HG03103 (cell line): Measurements from ENCODE around the gene ARHGAP26.
A peak's percentile ranks its signal among the peaks of the same experiment; 100 is the strongest.
"Not testable (repeated sequence)": the region's sequence is repeated elsewhere in the genome, so short reads cannot be mapped to it uniquely, and the experiment has no call there.

Source experiments
- ATAC-seq: cut with Tn5 transposase; IDR thresholded peaks from one replicate; pipeline ENCODE4 v1.9.1; 2021; ENCODE audit warnings: low read depth; ENCODE audit not compliant: unreplicated experiment

The ARHGAP26 gene

DNA sequence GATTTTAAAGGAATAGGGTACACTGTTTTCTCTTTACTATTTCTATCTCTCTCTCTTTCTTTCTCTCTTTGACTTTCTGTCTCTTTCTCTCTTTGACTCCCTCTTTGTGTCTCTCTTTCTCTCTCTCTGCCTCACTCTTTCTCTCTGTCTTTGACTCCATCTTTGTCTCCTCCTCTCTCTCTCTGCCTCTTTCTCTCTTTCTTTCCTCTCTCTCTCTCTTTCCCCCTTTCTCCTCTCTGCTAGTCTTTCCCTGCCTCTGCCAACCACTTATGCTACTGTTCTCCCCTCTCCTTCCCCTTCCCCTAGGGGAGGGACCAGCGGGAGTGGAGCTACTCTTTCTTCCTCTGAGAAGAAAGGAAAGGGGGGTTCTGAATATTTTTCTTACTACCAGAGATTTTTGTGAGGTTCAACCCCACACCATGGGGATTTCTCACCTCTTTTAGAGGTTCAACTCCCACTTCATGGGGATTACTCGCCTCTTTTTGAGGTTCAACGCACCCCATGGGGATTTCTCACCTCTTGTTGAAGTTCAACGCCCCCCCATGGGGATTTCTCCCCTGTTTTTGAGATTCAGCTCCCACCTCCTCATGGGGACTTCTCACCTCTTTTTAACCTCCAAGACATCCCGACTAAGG, 323.4 kb downstream of the ARHGAP26 start:
- ATAC-seq: no peak

- no peak for ATAC-seq
Observed at GRCh38 chr5:143094087-143094521, 323.9 kb downstream of the ARHGAP26 start.

GRCh38 chr5:143094608-143095007, 324.4 kb downstream of the ARHGAP26 start:
- not testable (repeated sequence) for ATAC-seq

DNA sequence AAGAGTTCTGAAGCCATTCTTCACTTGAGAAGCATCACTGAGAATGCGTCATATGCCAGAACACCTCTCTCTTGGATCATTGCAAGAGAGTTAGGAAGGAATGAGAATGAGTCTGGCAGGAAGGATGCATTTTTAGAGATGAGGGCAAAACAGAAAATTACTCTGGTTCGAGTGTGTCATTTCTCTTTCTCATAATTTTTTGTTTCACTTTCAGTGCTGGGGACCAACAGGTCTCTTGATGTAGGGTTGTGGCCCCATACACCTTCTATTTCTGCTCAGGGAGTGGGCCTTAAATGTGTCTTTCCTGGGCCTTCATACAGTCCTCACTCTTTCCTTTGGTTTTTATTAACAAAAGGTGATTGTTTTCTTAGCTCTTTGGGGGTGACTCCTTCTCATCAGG, 330.9 kb downstream of the ARHGAP26 start:
- ATAC-seq: peak; percentile 76

GRCh38 chr5:143101725-143102386, 331.7 kb downstream of the ARHGAP26 start:
- no peak for ATAC-seq

- ATAC-seq: no peak
Observed at GRCh38 chr5:143102411-143102810, 332.2 kb downstream of the ARHGAP26 start.

DNA sequence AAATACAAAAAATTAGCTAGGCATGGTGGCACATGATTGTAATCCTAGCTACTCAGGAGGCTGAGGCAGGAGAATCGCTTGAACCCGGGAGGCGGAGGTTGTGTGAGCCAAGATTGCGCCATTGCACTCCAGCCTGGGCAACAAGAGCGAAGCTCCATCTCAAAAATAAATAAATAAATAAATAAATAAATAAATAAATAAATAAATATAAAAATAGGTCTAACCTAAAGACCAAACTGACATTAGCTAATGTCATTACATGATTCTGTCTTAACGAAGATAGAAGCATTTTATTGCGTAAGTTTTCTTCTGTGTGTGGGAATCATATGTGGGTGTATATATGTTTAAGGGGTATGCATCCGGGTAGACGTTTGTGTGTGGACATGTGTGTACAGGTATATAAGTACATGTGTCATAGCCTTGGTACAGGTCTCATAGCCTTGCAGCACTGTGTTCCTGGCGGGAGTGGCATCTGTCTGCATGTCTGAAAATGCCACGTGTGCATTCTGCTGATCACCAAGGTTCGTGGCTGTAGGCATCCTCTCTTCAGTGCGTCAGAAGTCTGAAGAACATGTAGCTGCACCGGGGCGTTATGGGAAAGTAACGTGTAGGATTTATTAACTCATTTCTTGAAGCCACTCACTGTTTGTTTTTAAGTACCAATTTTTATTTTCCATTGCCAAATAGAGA, 335.2 kb downstream of the ARHGAP26 start:
- ATAC-seq: no peak

- no peak for ATAC-seq
Observed at GRCh38 chr5:143106174-143106573, 336.0 kb downstream of the ARHGAP26 start.

- no peak for ATAC-seq
Observed at GRCh38 chr5:143108498-143109128, 338.4 kb downstream of the ARHGAP26 start.

DNA sequence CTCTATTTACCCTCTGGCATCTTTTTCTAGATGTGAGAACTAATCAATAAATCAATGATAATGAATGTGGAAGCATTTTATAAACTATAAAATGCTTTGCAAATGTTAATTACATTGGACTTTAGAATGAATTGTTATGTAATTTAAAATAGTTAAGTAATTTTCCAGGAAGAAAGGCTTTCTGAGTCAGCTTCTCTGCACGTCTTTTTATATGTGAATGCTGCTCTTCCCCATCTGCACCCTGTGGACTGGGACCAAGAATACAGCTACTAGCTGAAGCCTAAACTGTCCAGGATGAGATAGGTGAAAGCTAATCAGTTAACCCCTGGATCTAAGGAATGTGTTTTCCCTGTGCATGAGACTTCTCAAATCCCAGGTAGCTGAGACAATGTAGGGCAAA, 340.4 kb downstream of the ARHGAP26 start:
- no peak for ATAC-seq

GRCh38 chr5:143111799-143112198, 341.6 kb downstream of the ARHGAP26 start:
- no peak for ATAC-seq

DNA sequence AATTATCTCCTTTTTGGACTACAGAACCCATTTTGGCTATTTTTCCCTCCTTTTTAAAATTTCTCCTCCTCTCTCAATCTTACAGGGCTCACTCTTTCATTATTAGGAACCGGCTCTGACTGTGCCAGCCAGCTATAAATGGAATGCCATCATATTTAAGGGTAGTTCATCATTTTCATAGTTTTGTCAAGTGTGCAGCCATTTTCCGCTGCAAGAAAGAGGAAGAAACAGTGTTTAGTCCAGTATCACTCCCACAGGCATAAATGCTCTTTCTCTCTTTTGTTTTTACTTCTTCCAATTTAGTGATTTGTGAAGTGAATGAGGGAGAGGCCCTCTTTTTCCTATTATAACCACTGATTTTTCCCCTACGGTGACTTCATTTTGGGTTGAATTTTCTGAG, 343.3 kb downstream of the ARHGAP26 start:
- ATAC-seq: no peak

- no peak for ATAC-seq
Observed at GRCh38 chr5:143114481-143114880, 344.3 kb downstream of the ARHGAP26 start.

DNA sequence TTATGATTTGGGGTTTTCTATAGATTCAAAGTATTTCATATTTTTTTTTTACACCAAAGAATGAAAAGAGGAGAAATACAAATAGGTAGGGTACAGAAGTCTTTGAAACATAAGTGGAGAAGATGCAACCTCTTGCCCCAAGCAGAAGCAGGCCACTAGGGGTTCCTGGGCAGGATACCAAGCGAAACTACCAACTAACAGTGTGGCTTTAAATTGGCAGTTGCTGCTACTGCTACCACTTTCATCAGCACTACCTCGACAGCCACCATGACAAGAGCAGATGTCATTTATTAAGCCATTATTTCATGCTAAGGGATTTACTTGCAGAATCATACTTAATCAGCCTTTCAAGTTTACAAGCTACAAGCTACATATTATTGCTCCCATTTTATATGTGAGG, 345.2 kb downstream of the ARHGAP26 start:
- ATAC-seq: no peak

DNA sequence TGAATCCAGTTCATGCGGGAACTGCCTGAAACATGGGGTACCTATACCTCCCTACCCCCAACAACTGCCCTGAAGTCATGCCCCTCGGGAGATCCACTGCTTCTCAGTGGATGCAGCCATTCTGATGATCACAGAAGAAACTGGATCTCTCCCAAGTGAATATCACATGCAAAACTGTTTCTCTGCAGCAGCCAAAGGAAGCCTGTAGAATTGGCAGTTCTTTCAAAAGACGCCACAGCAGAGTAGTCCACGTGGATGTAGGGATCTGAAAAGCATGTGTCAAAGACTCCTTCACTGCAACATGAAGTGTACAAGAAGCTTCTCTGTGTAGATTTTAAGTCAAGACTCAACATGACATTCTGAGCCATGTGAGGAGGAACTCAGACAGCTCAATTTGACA, 346.6 kb downstream of the ARHGAP26 start:
- ATAC-seq: no peak

- no peak for ATAC-seq
Observed at GRCh38 chr5:143117821-143118220, 347.6 kb downstream of the ARHGAP26 start.

DNA sequence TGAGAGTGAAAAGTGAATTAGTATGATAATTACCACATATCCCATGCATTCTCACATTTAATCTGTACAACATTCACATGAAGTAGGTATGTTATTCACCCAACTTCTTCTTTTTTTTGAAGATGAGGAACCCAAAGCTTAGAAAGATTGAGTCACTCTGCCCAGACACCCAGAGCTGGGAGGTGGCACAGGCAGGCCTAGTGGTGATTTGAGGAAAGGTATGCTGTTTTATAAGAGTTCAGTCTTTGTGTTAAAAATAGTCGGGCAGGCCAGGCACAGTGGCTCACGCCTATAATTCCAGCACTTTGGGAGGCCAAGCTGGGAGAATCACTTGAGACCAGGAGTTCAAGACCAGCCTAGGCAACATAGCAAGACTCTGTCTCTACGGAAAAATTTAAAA, 348.0 kb downstream of the ARHGAP26 start:
- ATAC-seq: no peak

DNA sequence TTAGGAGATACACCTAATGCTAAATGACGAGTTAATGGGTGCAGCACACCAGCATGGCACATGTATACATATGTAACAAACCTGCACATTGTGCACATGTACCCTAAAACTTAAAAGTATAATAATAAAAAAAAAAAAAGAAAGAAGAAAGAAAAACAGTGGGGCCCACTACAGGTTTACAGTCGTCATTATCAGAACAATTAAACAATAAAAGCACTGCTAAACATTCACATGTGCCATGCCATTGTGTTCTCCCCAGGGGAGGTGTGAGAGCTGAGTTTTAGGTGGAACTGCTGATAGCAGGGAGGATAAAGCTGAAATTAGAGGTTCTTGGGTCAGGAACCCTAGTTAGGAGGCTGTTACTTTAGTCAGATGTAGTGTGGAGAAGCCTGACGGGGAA, 348.6 kb downstream of the ARHGAP26 start:
- not testable (repeated sequence) for ATAC-seq

GRCh38 chr5:143119291-143119769, 349.2 kb downstream of the ARHGAP26 start:
- ATAC-seq: peak; percentile 42

DNA sequence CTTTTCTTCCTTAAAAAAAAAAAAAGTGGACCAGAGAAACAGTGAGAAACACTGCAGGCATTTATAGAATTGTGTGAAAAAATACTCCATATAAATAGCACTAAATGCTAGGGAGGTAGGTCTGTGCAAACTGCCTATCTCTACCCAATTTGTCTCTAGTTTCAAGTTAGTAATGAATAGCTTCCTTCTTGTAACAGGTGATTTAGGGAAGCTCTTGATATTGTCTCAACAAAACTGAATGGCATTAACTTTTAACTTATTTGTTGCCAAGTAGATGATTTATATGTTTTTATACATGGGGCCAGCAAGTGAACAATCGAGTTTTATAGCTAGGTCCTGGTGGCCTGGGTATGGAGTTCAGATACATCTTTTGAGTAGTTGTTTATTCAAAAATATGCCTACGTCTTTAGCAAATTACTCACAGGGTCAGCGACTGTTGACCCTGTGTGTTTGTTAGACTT, 349.7 kb downstream of the ARHGAP26 start:
- ATAC-seq: no peak
